ENCODE results near the gene TXNDC2. TPM values are rescaled to one million over a fixed set of nuclear protein-coding genes. Genes with fewer than 3 reads are reported as not detected.

The TXNDC2 gene
- total and polyA plus RNA-seq, 9 of the 15 experiments (the other 6 are each of a cell fraction or from before 2014, with no cell fraction given) = 1.2 to 4.9 (median 2.3) TPM

- TF ChIP-seq TRIM25 (IDR thresholded peaks at IDR 0.05; ENCODE audit: borderline replicate concordance) (0 out of 2 replicates have a peak, but pooled peaks have one; percentile 26), ZNF740 (CRISPR knock-in tag; IDR thresholded peaks at IDR 0.05) (no peak), ZNF740 (tag; IDR thresholded peaks at IDR 0.05) (no peak), TAL1 (IDR thresholded peaks at IDR 0.05) (no peak), TFAM (CRISPR knock-in tag; conservative IDR thresholded peaks at IDR 0.05) (no peak), ILK (tag; IDR thresholded peaks at IDR 0.05; ENCODE audit: borderline replicate concordance, low read depth) (no peak), UBTF (IDR thresholded peaks at IDR 0.05; ENCODE audit: borderline replicate concordance in 1 of 2, low read depth in 2 of 2, low read length in 2 of 2) (peak; percentile 56 to 69; a peak in 1 of 4 replicates), ARID3A (IDR thresholded peaks at IDR 0.05; ENCODE audit: borderline replicate concordance, low read depth, low read length) (no peak), ZKSCAN3 (CRISPR knock-in tag; IDR thresholded peaks at IDR 0.05) (no peak), MIER1 (IDR thresholded peaks at IDR 0.05; ENCODE audit: low read depth) (0 out of 2 replicates have a peak, but pooled peaks have one; percentile 11), ETV1 (tag; conservative IDR thresholded peaks at IDR 0.05; ENCODE audit: low read depth) (no peak), ZNF124 (CRISPR knock-in tag; IDR thresholded peaks at IDR 0.05) (no peak), CEBPB (tag; IDR thresholded peaks at IDR 0.05) (no peak), ARHGAP35 (IDR thresholded peaks at IDR 0.05; ENCODE audit: partially characterized antibody) (no peak), SIRT6 (IDR thresholded peaks at IDR 0.05; ENCODE audit: low read depth, low read length) (no peak), ZNF444 (CRISPR knock-in tag; IDR thresholded peaks at IDR 0.05) (no peak), POU5F1 (IDR thresholded peaks at IDR 0.05; ENCODE audit: borderline replicate concordance, low read depth, low read length, partially characterized antibody) (no peak), ZNF316 (IDR thresholded peaks at IDR 0.05) (no peak; the same call in 1 of the 2 replicates), MTA1 (IDR thresholded peaks at IDR 0.05; ENCODE audit: borderline replicate concordance) (peak; percentile 13; the same call in 1 of the 2 replicates), HMG20B (CRISPR knock-in tag; IDR thresholded peaks at IDR 0.05) (no peak), ZNF347 (CRISPR knock-in tag; IDR thresholded peaks at IDR 0.05; ENCODE audit: low read depth) (no peak), PTRF (tag; IDR thresholded peaks at IDR 0.05) (no peak)
Measured at GRCh38 chr18:9849407-9850283, 36.1 kb upstream of the TXNDC2 start (continued).

Measured in K562 (cell line).